ENCODE data around the gene VPS18. TPM values are rescaled to one million over a fixed set of nuclear protein-coding genes. Genes with fewer than 3 reads are reported as not detected.

Gene VPS18, protein sequence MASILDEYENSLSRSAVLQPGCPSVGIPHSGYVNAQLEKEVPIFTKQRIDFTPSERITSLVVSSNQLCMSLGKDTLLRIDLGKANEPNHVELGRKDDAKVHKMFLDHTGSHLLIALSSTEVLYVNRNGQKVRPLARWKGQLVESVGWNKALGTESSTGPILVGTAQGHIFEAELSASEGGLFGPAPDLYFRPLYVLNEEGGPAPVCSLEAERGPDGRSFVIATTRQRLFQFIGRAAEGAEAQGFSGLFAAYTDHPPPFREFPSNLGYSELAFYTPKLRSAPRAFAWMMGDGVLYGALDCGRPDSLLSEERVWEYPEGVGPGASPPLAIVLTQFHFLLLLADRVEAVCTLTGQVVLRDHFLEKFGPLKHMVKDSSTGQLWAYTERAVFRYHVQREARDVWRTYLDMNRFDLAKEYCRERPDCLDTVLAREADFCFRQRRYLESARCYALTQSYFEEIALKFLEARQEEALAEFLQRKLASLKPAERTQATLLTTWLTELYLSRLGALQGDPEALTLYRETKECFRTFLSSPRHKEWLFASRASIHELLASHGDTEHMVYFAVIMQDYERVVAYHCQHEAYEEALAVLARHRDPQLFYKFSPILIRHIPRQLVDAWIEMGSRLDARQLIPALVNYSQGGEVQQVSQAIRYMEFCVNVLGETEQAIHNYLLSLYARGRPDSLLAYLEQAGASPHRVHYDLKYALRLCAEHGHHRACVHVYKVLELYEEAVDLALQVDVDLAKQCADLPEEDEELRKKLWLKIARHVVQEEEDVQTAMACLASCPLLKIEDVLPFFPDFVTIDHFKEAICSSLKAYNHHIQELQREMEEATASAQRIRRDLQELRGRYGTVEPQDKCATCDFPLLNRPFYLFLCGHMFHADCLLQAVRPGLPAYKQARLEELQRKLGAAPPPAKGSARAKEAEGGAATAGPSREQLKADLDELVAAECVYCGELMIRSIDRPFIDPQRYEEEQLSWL
- total RNA-seq: 24.3 and 38.9 TPM in 2 replicates

DNA sequence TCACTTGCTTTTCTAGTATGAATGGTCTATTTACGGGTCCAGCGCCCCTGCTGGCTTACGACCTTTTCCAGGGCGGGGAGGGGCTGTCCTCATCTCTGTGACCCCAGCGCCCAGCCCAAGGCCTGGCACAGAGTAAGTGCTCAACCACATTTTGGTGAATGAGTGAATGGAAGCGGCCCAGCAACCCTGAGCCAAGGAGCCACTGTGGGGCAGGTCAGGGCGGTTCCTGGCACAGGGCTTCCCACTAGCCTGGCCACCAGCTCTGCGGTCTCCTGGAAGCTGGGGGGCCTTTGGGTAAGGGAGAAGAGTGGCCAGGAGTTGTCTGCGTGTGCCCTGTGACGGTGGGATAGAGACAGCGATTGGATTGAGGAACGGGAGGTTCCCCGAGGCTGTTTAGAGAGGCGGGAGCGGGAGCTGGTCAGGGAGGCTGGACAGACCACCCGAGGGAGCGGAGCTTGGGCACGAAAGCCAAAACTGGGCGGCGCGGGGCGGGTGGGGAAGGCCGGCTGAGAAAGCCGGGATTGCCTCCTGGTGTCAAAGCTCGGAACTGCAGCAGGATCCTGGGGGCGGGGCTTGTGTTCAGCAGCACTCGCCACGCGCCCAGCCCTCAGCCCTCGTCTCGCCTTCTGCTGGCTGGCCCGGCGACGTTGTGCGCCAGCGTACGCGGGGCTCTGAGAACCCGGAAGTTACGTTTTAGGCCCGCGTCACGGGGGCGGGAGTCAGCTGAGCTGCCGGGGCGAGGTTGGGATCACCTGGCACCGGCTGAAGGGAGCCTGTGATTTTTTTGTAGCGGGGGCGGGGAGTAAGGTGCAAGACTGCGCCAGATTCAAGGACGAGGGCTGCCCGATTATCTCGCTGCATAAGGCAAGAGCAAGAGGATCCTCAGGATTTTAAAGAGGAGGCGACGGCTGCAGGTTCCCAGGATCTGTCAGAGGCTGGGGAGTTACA, at the start of gene VPS18:
Gene VPS18 (plus strand): TSS at position 718 of the 948 bp plus-strand sequence. CDS start 319 bp downstream, outside the sequence.

DNA sequence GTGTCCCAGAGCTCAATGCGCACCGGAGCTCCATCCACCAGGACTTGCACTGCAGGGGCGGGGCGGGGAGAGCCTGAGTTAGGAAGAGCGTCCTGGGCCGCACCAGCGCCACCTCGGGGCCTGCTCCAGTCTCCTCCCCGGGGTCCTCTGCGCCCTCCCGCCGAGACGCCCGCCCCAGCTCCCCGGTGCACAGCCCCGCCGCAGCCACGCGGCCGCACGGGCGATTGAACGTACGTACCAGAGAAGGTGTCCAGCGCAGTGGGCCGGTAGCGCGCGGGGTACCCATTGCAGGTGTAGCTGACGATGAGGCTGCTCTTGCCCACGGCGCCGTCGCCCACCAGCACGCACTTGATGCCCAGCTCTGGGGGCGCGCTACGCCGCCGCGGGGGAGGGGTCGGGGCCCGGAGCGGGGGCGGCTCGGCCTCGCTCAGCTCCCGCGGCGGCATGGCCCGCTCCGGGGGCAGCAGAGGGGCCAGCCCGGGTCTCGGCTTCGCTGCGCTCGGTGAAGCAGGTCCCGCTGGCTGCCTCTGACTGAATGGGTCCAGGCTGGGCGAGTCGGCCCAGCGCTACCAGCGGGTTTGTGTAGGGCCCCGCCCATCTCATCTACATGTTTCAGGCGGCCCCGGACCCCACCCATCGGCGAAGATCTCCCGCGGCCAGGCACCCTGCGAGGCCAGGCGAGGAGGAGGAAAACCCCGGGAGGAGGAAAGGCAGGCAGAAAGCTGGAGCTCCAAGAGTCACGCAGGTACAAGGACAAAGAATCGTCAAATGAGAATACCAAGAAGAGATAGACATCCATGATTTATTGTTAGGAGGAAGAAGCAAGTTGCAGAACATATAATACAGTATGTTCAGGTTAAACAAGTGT, 20.3 kb upstream of the VPS18 start, which contains the start of gene RHOV:
Gene RHOV (minus strand): TSS at position 541 of the 868 bp plus-strand sequence. CDS start 95 bp downstream, at position 446.

DNA sequence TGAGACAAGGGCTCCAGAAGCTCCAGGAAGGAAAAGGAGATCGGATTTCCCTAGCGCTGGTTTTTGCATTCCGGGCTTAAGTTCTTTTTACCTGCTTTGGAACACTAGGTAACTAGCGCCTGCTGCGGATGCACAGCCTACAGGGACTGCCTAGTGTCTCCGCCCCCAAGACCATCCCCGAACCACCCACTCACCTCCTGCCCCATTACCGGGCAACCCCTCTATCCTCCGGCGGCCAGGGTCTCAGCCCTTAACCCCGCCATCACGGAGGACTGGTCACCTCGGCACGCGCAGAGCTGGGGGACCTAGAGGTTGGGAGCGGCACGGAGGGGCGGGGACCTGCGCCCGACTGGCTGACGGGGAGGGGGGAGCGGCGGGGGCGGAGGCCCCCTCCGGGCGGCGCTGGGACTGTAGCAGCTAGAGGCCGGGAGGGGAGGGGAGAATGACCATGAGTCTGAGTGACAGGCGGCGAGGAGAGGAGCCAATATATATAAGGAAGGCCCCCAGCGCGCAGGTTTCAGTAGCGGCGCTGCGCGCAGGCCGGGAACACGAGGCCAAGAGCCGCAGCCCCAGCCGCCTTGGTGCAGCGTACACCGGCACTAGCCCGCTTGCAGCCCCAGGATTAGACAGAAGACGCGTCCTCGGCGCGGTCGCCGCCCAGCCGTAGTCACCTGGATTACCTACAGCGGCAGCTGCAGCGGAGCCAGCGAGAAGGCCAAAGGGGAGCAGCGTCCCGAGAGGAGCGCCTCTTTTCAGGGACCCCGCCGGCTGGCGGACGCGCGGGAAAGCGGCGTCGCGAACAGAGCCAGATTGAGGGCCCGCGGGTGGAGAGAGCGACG, 34.8 kb downstream of the VPS18 start, which contains the start of gene DLL4:
Gene DLL4 (plus strand): TSS at position 520 of the 839 bp plus-strand sequence. CDS start 329 bp downstream, outside the sequence.

DNA sequence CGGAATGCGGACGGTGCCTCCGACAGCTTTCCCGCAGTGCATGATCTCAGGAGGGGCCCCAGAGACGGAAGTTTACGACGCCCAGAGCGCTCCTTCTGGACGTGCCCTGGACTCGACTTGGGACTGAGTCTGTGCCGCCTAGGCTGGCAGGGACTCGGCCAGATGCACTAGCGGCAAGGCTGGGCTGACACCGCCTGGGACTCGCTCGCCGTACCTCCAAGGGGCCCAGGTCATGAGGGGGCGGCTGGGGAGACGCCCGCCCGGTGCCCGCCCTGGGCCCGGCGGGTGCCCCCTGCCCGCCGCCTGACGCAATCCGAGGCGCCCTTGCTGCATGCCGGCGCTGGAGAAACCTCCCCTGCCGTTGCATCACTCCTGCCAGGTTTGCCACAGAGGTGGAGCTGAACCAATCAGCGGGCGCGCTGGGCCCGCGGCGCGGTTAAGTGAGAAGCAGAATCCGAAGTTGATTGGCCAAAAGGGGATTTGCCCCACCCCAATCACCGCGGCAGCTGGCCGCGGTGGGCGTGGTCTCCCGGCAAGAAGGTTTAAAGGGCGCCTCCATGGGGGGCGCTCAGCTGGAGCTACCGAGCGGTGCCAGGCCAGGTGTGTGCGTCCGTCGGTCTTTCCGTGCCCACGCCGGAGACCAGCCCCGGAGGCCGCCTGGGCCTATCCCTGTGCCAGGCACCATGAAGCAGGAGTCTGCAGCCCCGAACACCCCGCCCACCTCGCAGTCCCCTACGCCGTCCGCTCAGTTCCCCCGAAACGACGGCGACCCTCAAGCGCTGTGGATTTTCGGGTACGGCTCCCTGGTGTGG, 58.9 kb downstream of the VPS18 start, which contains the start of gene CHAC1:
Gene CHAC1 (plus strand): TSS at position 571 of the 812 bp plus-strand sequence. CDS start 113 bp downstream, at position 684.

Small RNAs within 50 kb of the gene (small RNA-seq; reads per million reads assigned to genes)
- not detected for gene AC025166.1
- gene ISCA1P4: not detected

Other genes with a start within 250 kb of the VPS18 start
- gene RAD51, start 199.3 kb upstream of the VPS18 start, total RNA-seq: 4.3 and 4.7 TPM in 2 replicates
- gene RMDN3, start 139.2 kb upstream of the VPS18 start, total RNA-seq: 13.3 and 16.1 TPM in 2 replicates
- gene GCHFR, start 130.4 kb upstream of the VPS18 start, total RNA-seq: 4.3 and 5.5 TPM in 2 replicates
- under 0.01 and 0.33 TPM in 2 replicates for gene C15orf62, start 124.5 kb upstream of the VPS18 start, total RNA-seq
- 27.5 and 29.2 TPM in 2 replicates for gene ZFYVE19, start 87.4 kb upstream of the VPS18 start, total RNA-seq
- gene DNAJC17, start 87.0 kb upstream of the VPS18 start, total RNA-seq: 20.0 and 23.9 TPM in 2 replicates
- gene PPP1R14D, start 65.7 kb upstream of the VPS18 start, total RNA-seq: not detected in 2 replicates
- gene SPINT1, start 50.4 kb upstream of the VPS18 start, total RNA-seq: 122 and 190 TPM in 2 replicates
- gene RHOV, start 20.2 kb upstream of the VPS18 start, total RNA-seq: 0.33 TPM in 1 of 2 replicates, not detected in the other
- 0.22 TPM in 1 of 2 replicates, not detected in the other for gene DLL4, start 34.9 kb downstream of the VPS18 start, total RNA-seq
- gene CHAC1, start 59.0 kb downstream of the VPS18 start, total RNA-seq: 3.9 and 27.5 TPM in 2 replicates
- 15.8 and 16.5 TPM in 2 replicates for gene INO80, start 221.8 kb downstream of the VPS18 start, total RNA-seq